ENCODE data around the gene C12orf43.

C12orf43 gene

GRCh38 chr12:120977531-120978295 is 38.6 kb downstream of the C12orf43 start:
- no peak for DNase-seq

- no peak for DNase-seq
Measured at GRCh38 chr12:120972870-120973543, 43.3 kb downstream of the C12orf43 start.

GRCh38 chr12:120971299-120972180 is 44.7 kb downstream of the C12orf43 start:
- DNase-seq, result peak; percentile 80

- DNase-seq, result no peak
Measured at GRCh38 chr12:120970310-120970709, 46.0 kb downstream of the C12orf43 start.

DNA sequence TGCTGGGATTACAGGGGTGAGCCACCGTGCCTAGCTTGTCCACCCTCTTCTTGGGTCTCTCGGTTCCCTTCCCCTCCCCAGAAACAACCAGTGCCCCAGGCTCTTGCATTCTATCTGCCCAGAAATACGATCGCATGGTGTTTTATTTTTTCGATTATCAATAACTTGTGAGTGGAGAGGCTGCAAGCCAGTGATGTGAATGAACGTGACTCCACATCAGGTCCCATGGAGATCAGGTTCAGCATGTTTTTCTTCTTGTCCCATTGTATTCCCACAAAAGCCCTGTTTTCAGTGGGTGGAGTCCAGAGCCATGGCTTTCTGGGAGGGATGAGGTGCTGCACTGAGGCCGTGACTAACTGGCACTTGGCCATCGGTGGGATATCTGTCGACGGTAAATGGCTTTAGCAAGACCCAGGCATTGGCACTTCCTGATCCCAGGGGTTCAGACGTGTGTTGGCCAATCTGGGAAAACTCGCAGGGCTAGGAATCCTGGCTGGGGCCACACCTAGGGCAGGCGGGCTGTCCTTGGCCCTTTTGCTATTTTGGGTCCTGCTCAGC is 50.7 kb downstream of the C12orf43 start:
- no peak for DNase-seq

DNA sequence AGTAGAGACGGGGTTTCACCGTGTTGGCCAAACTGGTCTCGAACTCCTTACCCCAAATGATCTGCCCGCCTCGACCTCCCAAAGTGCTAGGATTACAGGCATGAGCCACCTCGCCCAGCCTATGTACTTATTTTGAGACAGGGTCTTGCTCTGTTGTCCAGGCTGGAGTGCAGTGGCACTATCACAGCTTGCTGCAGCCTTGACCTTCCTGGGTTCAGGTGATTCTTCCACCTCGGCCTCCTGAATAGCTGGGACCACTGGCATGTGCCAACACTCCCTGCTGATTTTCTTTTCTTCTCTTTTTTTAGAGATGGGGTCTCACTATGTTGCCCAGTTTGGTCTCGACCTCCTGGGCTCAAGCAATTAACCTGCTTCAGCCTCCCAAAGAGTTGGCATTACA is 52.0 kb downstream of the C12orf43 start:
- DNase-seq, result no peak

DNA sequence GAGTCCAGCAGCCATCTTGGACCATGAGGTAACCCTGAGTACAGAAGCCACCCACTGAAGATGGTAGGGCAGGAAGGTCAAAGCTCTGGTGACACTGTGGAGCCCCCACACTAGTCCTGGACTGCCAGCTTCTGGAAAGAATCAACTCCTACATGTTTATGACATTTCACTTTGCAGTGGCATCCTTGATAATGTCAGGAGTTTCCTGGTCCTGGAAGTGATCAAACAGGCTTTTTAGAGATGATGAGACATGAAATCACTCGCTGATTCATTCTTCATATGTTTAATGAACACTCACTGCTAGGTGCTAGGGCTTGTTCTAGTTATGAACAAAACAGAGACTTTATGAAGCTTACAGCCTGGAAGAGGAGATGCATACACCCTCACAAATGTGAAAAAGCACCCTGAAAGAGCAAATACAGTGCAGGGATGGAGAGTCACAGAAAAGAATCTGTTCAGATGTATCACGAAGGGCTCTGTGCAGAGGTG is 53.7 kb downstream of the C12orf43 start:
- DNase-seq, result peak; percentile 46

GRCh38 chr12:120961604-120962531 is 54.4 kb downstream of the C12orf43 start:
- DNase-seq, result no peak

- no peak for DNase-seq
Measured at GRCh38 chr12:120960657-120961056, 55.6 kb downstream of the C12orf43 start.

- no peak for DNase-seq
Measured at GRCh38 chr12:120959111-120959878, 57.0 kb downstream of the C12orf43 start.

- DNase-seq, result no peak
Measured at GRCh38 chr12:120956579-120957300, 59.5 kb downstream of the C12orf43 start.

DNA sequence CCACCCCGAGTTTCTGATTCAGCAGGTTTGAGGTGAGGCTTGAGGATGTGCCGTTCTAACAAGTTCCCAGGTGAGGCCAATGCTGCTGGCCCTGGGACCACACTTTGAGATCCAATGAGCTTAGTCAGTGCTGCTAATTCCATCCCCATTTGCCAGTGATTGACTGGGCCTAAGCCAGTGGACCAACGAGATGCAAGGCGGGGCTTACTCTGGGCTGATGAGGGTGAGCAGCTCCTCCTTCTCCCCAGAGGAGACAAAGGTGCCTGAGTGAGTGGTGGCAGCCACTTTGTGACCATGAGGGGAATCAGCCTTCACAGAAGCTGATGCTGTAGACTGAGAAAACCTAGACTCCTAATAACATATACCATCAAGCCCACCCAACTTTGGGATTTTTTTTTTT is 61.1 kb downstream of the C12orf43 start:
- DNase-seq, result no peak

- DNase-seq, result no peak
Measured at GRCh38 chr12:120950807-120951206, 65.5 kb downstream of the C12orf43 start.
